SK-N-SH (cell line): ENCODE measurements around the gene MB21D2. TPM values are rescaled to one million over a fixed set of nuclear protein-coding genes. Genes with fewer than 3 reads are reported as not detected.

ENCODE experiments used
- CTCF ChIA-PET: fragments of 300-600, 350-600 bp; formaldehyde crosslinking; extraction: SDS; loops from one replicate; lab custom pipeline; 2021; lab: Yijun Ruan, JAX
- POLR2A ChIA-PET: fragments of 350-600 bp; sonication (Branson Sonifier 250); formaldehyde crosslinking; extraction: SDS; loops from one replicate; lab custom pipeline; 2020; ENCODE audit warnings: antibody characterized with exemption, inconsistent platforms; lab: Yijun Ruan, JAX
- DNase-seq: peaks from one replicate; pipeline ENCODE4 v3.0.0; 2012
- H2AFZ ChIP-seq: fragments of 200-600 bp; sonication (generic); 2 replicates; pipeline ENCODE4 v1.8.1; 2016; ENCODE audit warnings: antibody characterized with exemption, mild to moderate bottlenecking, low read depth
- H3F3A ChIP-seq: fragments of 200-600 bp; sonication (generic); replicated peaks from 2 replicates; pipeline ENCODE3; 2016; ENCODE audit warnings: antibody characterized with exemption, mild to moderate bottlenecking; ENCODE audit not compliant: insufficient read depth
- H3K27ac ChIP-seq, 2 experiments: fragments of 200-500 bp in 1 of 2; fragments of 200-600 bp in 1 of 2; sonication (Bioruptor generic) in 1 of 2; sonication (generic), shearing (Covaris generic) in 1 of 2; 2 replicates each; pipeline versions ENCODE4 v1.5.1 to v1.6.1; 2014 to 2016; ENCODE audit warnings: low read depth in 2 of 2, inconsistent platforms in 1 of 2, low read length in 1 of 2, mild to moderate bottlenecking in 1 of 2, mixed read lengths in 1 of 2
- H3K27me3 ChIP-seq: fragments of 200-600 bp; sonication (generic), shearing (Covaris generic); 2 replicates; pipeline ENCODE4 v1.6.1; 2016; ENCODE audit warnings: mixed run types; ENCODE audit not compliant: insufficient read depth
- H3K36me3 ChIP-seq, 2 experiments: fragments of 200-500 bp in 1 of 2; fragments of 200-600 bp in 1 of 2; sonication (Bioruptor generic) in 1 of 2; sonication (generic) in 1 of 2; replicated peaks in 1 of 2; 2 replicates each; pipeline versions ENCODE3 to v1.5.1; 2014 to 2016; ENCODE audit warnings: low read length in 1 of 2, mild to moderate bottlenecking in 1 of 2; ENCODE audit not compliant: insufficient read depth in 2 of 2, control insufficient read depth in 1 of 2
- H3K4me1 ChIP-seq, 2 experiments: fragments of 200-500 bp in 1 of 2; fragments of 200-600 bp in 1 of 2; sonication (Bioruptor generic) in 1 of 2; sonication (generic), shearing (Covaris generic) in 1 of 2; 2 replicates each; pipeline versions ENCODE4 v1.5.1 to v1.6.1; 2014 to 2016; ENCODE audit warnings: low read depth in 1 of 2, low read length in 1 of 2, mixed run types in 1 of 2; ENCODE audit not compliant: insufficient read depth in 2 of 2, control insufficient read depth in 1 of 2
- H3K4me2 ChIP-seq: fragments of 200-600 bp; sonication (generic), shearing (Covaris generic); 2 replicates; pipeline ENCODE4 v1.6.1; 2017; ENCODE audit warnings: mixed run types
- H3K4me3 ChIP-seq, 2 experiments: fragments of 200-500 bp in 1 of 2; fragments of 200-600 bp in 1 of 2; sonication (Bioruptor generic) in 1 of 2; sonication (generic), shearing (Covaris generic) in 1 of 2; 2 replicates each; pipeline versions ENCODE4 v1.5.1 to v1.8.1; 2014 to 2016; ENCODE audit warnings: low read depth in 2 of 2, inconsistent platforms in 1 of 2, low read length in 1 of 2, mild to moderate bottlenecking in 1 of 2, mixed read lengths in 1 of 2, moderate library complexity in 1 of 2
- H3K79me2 ChIP-seq: fragments of 200-600 bp; sonication (generic); 2 replicates; pipeline ENCODE4 v1.8.1; 2017; ENCODE audit warnings: mild to moderate bottlenecking; ENCODE audit not compliant: insufficient read depth
- H3K9ac ChIP-seq: fragments of 200-600 bp; sonication (generic); 2 replicates; pipeline ENCODE4 v1.6.1; 2017; ENCODE audit warnings: mixed run types
- H3K9me2 ChIP-seq: fragments of 200-600 bp; sonication (generic); 2 replicates; pipeline ENCODE4 v1.6.1; 2017; ENCODE audit warnings: mixed run types
- H3K9me3 ChIP-seq: fragments of 200-600 bp; sonication (generic); 2 replicates; pipeline ENCODE4 v1.6.1; 2017; ENCODE audit warnings: mixed run types, mild to moderate bottlenecking, moderate library complexity
- H4K20me1 ChIP-seq: fragments of 200-600 bp; sonication (generic); 2 replicates; pipeline ENCODE4 v1.6.1; 2017; ENCODE audit warnings: mild to moderate bottlenecking, mixed run types; ENCODE audit not compliant: insufficient read depth
- EP300 ChIP-seq, 2 experiments: IDR thresholded peaks; 2 replicates each; pipeline versions ENCODE4 v1.4.0 to v1.6.1; 2012; ENCODE audit warnings: borderline replicate concordance in 1 of 2, low read depth in 1 of 2, low read length in 1 of 2
- FOXJ3 ChIP-seq: sonication (generic); formaldehyde crosslinking; IDR thresholded peaks from 2 replicates; pipeline ENCODE4 v1.5.1; 2020; ENCODE audit warnings: mild to moderate bottlenecking, missing genetic modification reagents
- GABPA ChIP-seq: IDR thresholded peaks from 2 replicates; pipeline ENCODE4 v1.4.0; 2012; ENCODE audit warnings: low read depth, mild to moderate bottlenecking
- JUND ChIP-seq: IDR thresholded peaks from 2 replicates; pipeline ENCODE4 v1.4.0; 2012
- MXI1 ChIP-seq: IDR thresholded peaks from 2 replicates; pipeline ENCODE4 v1.6.1; 2012; ENCODE audit warnings: mild to moderate bottlenecking, low read depth, low read length, improper control_type of control experiment
- NFIC ChIP-seq: IDR thresholded peaks from 2 replicates; pipeline ENCODE4 v1.4.0; 2012; ENCODE audit warnings: borderline replicate concordance
- RXRA ChIP-seq: IDR thresholded peaks from 2 replicates; pipeline ENCODE4 v1.4.0; 2012; ENCODE audit warnings: low read depth, mild to moderate bottlenecking, borderline replicate concordance
- TAF1 ChIP-seq: IDR thresholded peaks from 2 replicates; pipeline ENCODE4 v1.6.1; 2012; ENCODE audit warnings: low read depth, mild to moderate bottlenecking, low read length, moderate library complexity, borderline replicate concordance
- WGBS: methylation state at CpG from one replicate; pipeline ENCODE4 v1.1.6; 2017; ENCODE audit warnings: low lambda C conversion rate; 5-methylcytosine and 5-hydroxymethylcytosine counted together
- polyA plus RNA-seq, 3 experiments: library from polyadenylated mRNA; depleted of rRNA; stranded (reverse); fragments of >200 nt; gene quantifications; 2 replicates each; pipeline ENCODE4 v1.2.3, GENCODE V29; 2012
- TF ChIP-seq, protein P1 (sequence below): fragments of 150-350 bp; IDR thresholded peaks from 2 replicates; pipeline ENCODE4 v1.6.1; 2016; ENCODE audit warnings: mild to moderate bottlenecking, low read depth, low read length
- TF ChIP-seq, protein P2 (sequence below): IDR thresholded peaks from 2 replicates; pipeline ENCODE4 v1.4.0; 2012; ENCODE audit warnings: low read depth, borderline replicate concordance
- TF ChIP-seq, protein P3 (sequence below): fragments of 200-600 bp; sonication (generic); IDR thresholded peaks from 2 replicates; pipeline ENCODE4 v1.6.1; 2017; ENCODE audit warnings: antibody characterized with exemption, mild to moderate bottlenecking, moderate library complexity
- TF ChIP-seq, protein P4 (sequence below): IDR thresholded peaks from 2 replicates; pipeline ENCODE4 v1.4.0; 2012; ENCODE audit warnings: low read depth, borderline replicate concordance
- TF ChIP-seq, protein P5 (sequence below): IDR thresholded peaks from 2 replicates; pipeline ENCODE4 v1.6.1; 2012; ENCODE audit warnings: mild to moderate bottlenecking, low read depth, low read length, moderate library complexity

Gene MB21D2
- polyA plus RNA-seq, 1 of the 3 experiments (the other 2 are of a cell fraction): 12.7 TPM

DNA sequence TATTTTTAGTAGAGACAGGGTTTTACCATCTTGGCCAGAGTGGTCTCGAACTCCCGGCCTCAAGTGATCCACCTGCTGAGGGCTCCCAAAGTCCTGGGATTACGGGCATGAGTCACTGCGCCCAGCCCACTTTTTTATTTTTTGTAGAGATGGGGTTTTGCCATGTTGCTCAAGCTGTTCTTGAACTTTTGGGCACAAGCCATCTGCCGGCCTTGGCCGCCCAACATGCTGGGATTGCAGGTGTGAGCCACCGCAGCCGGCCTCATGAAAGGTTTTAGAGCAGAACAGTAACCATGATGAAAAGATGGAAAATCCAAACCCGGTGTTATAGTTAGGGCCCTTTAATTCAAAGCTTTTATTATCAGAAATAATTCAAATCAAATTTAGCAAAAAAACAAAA, 15.6 kb upstream of the MB21D2 start:
- no peaks in the 10 kb centered on the region for H4K20me1 ChIP-seq
- WGBS: 83% methylated on average over 9 of the region's 9 CpGs
- no peak overlapping the region for H3K4me2 ChIP-seq
- no peak for DNase-seq
- no peaks in the 10 kb centered on the region for H3K27me3 ChIP-seq
- H2AFZ ChIP-seq: no peak overlapping the region
- ChIA-PET CTCF (interaction anchor here (0.7 to 1.2 kb wide), 2 partner anchors 107 to 121 kb away, joined by 3 read pairs; no protein-coding TSS in a partner anchor), POLR2A (no interaction called here)
- H3K27ac ChIP-seq: no peak overlapping the region
- no peaks in the 10 kb centered on the region for H3K36me3 ChIP-seq
- H3K79me2 ChIP-seq: no peaks in the 10 kb centered on the region
- H3K9ac ChIP-seq: no peak overlapping the region
- H3K9me2 ChIP-seq: no peaks in the 10 kb centered on the region
- TF ChIP-seq, protein P1, sequence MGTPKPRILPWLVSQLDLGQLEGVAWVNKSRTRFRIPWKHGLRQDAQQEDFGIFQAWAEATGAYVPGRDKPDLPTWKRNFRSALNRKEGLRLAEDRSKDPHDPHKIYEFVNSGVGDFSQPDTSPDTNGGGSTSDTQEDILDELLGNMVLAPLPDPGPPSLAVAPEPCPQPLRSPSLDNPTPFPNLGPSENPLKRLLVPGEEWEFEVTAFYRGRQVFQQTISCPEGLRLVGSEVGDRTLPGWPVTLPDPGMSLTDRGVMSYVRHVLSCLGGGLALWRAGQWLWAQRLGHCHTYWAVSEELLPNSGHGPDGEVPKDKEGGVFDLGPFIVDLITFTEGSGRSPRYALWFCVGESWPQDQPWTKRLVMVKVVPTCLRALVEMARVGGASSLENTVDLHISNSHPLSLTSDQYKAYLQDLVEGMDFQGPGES: no peak
- TF ChIP-seq EP300 (IDR thresholded peaks at IDR 0.05; ENCODE audit: borderline replicate concordance in 1 of 2, low read depth in 1 of 2, low read length in 1 of 2) (no peak), TAF1 (no peak), RXRA (no peak), FOXJ3 (CRISPR knock-in tag) (no peak), NFIC (no peak), MXI1 (no peak), GABPA (no peak), JUND (no peak)
- TF ChIP-seq, protein P2, sequence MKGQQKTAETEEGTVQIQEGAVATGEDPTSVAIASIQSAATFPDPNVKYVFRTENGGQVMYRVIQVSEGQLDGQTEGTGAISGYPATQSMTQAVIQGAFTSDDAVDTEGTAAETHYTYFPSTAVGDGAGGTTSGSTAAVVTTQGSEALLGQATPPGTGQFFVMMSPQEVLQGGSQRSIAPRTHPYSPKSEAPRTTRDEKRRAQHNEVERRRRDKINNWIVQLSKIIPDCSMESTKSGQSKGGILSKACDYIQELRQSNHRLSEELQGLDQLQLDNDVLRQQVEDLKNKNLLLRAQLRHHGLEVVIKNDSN: no peak
- TF ChIP-seq, protein P3, sequence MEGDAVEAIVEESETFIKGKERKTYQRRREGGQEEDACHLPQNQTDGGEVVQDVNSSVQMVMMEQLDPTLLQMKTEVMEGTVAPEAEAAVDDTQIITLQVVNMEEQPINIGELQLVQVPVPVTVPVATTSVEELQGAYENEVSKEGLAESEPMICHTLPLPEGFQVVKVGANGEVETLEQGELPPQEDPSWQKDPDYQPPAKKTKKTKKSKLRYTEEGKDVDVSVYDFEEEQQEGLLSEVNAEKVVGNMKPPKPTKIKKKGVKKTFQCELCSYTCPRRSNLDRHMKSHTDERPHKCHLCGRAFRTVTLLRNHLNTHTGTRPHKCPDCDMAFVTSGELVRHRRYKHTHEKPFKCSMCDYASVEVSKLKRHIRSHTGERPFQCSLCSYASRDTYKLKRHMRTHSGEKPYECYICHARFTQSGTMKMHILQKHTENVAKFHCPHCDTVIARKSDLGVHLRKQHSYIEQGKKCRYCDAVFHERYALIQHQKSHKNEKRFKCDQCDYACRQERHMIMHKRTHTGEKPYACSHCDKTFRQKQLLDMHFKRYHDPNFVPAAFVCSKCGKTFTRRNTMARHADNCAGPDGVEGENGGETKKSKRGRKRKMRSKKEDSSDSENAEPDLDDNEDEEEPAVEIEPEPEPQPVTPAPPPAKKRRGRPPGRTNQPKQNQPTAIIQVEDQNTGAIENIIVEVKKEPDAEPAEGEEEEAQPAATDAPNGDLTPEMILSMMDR: no peak
- TF ChIP-seq, protein P4, sequence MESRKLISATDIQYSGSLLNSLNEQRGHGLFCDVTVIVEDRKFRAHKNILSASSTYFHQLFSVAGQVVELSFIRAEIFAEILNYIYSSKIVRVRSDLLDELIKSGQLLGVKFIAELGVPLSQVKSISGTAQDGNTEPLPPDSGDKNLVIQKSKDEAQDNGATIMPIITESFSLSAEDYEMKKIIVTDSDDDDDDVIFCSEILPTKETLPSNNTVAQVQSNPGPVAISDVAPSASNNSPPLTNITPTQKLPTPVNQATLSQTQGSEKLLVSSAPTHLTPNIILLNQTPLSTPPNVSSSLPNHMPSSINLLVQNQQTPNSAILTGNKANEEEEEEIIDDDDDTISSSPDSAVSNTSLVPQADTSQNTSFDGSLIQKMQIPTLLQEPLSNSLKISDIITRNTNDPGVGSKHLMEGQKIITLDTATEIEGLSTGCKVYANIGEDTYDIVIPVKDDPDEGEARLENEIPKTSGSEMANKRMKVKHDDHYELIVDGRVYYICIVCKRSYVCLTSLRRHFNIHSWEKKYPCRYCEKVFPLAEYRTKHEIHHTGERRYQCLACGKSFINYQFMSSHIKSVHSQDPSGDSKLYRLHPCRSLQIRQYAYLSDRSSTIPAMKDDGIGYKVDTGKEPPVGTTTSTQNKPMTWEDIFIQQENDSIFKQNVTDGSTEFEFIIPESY: no peak
- TF ChIP-seq, protein P5, sequence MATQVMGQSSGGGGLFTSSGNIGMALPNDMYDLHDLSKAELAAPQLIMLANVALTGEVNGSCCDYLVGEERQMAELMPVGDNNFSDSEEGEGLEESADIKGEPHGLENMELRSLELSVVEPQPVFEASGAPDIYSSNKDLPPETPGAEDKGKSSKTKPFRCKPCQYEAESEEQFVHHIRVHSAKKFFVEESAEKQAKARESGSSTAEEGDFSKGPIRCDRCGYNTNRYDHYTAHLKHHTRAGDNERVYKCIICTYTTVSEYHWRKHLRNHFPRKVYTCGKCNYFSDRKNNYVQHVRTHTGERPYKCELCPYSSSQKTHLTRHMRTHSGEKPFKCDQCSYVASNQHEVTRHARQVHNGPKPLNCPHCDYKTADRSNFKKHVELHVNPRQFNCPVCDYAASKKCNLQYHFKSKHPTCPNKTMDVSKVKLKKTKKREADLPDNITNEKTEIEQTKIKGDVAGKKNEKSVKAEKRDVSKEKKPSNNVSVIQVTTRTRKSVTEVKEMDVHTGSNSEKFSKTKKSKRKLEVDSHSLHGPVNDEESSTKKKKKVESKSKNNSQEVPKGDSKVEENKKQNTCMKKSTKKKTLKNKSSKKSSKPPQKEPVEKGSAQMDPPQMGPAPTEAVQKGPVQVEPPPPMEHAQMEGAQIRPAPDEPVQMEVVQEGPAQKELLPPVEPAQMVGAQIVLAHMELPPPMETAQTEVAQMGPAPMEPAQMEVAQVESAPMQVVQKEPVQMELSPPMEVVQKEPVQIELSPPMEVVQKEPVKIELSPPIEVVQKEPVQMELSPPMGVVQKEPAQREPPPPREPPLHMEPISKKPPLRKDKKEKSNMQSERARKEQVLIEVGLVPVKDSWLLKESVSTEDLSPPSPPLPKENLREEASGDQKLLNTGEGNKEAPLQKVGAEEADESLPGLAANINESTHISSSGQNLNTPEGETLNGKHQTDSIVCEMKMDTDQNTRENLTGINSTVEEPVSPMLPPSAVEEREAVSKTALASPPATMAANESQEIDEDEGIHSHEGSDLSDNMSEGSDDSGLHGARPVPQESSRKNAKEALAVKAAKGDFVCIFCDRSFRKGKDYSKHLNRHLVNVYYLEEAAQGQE: no peak
- H3F3A ChIP-seq: no peaks in the 10 kb centered on the region
- H3K4me3 ChIP-seq: no peak overlapping the region
- H3K9me3 ChIP-seq: no peaks in the 10 kb centered on the region
- H3K4me1 ChIP-seq: peaks cover 0 to 7% of the 10 kb centered on the region in 2 experiments; a peak in 1 of 4 replicates
